Measurements from ENCODE around the gene ARL4A. TPM values are rescaled to one million over a fixed set of nuclear protein-coding genes. Genes with fewer than 3 reads are reported as not detected.
"Not testable (repeated sequence)": the region's sequence is repeated elsewhere in the genome, so short reads cannot be mapped to it uniquely, and the experiment has no call there.

ARL4A gene
- total and polyA plus RNA-seq, 2 of the 8 experiments (the other 6 are each of a cell fraction or from before 2014, with no cell fraction given), result 14.5 to 29.2 TPM

DNA sequence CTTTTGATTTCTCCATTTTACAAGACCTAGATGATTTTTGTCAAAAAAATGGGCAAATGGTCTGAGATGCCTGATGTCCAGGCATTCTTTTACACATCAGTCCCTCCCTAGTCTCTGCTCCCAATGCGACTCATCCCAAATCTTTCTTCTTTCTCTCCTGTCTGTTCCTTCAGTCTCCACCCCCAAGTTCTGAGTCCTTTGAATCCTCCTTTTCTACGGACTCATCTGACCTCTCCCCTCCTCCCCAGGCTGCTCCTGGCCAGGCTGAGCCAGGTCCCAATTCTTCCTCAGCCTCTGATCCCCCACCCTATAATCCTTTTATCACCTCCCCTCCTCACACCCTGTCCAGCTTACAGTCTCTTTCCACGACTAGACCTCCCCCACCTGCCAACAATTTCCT, 26.4 kb upstream of the ARL4A start:
- CTCF ChIA-PET (ENCODE audit: partially characterized antibody); H3K79me2 ChIP-seq (ENCODE audit: control insufficient read depth in 1 of 2, insufficient read depth in 2 of 2, low read length in 2 of 2); H3K23ac ChIP-seq (ENCODE audit: insufficient read length); H3K4ac ChIP-seq (replicated peaks; ENCODE audit: insufficient read length, low read depth, low read length); H2BK5ac ChIP-seq (ENCODE audit: low read depth, low read length); H2BK120ac ChIP-seq (replicated peaks; ENCODE audit: low read depth, low read length); H3K4me3 ChIP-seq (ENCODE audit: extremely low read depth in 1 of 4, insufficient read depth in 2 of 4, low read depth in 3 of 4, low read length in 4 of 4); H3K79me1 ChIP-seq (ENCODE audit: low read depth, low read length); H4K91ac ChIP-seq (replicated peaks; ENCODE audit: insufficient read length, low read length); H3K14ac ChIP-seq (ENCODE audit: insufficient read length); H4K20me1 ChIP-seq (replicated peaks in 1 of 2; ENCODE audit: control insufficient read depth in 1 of 2, insufficient read depth in 2 of 2, low read length in 2 of 2); H4K8ac ChIP-seq (ENCODE audit: extremely low read depth, insufficient read depth, low read length); H3K27ac ChIP-seq (ENCODE audit: low read depth, low read length); H3K27me3 ChIP-seq (replicated peaks in 1 of 4; ENCODE audit: control insufficient read depth in 3 of 4, extremely low read depth in 1 of 4, insufficient read depth in 3 of 4, low read length in 3 of 4); H3K4me1 ChIP-seq (replicated peaks in 1 of 4; ENCODE audit: control insufficient read depth in 3 of 4, insufficient read depth in 4 of 4, low read length in 3 of 4); FAIRE-seq; H2AFZ ChIP-seq (ENCODE audit: low read length); H2BK15ac ChIP-seq (ENCODE audit: low read length); POLR2A ChIA-PET (ENCODE audit: partially characterized antibody); H2BK12ac ChIP-seq (ENCODE audit: low read depth, low read length); H3K4me2 ChIP-seq (ENCODE audit: insufficient read depth in 1 of 2, low read depth in 2 of 2, low read length in 2 of 2); H3K18ac ChIP-seq (ENCODE audit: extremely low read depth, low read length); H4K5ac ChIP-seq (ENCODE audit: insufficient read length, low read depth, low read length); H3K9ac ChIP-seq (replicated peaks in 1 of 4; ENCODE audit: extremely low read depth in 1 of 4, low read depth in 3 of 4, low read length in 3 of 4); H2BK20ac ChIP-seq (ENCODE audit: low read length); H3K56ac ChIP-seq (replicated peaks; ENCODE audit: insufficient read length, low read depth, low read length); H3K9me3 ChIP-seq (ENCODE audit: insufficient read depth in 2 of 2, low read depth in 1 of 2, low read length in 1 of 2); H3K23me2 ChIP-seq (ENCODE audit: low read depth, low read length); H3K36me3 ChIP-seq (ENCODE audit: control insufficient read depth in 2 of 4, insufficient read depth in 4 of 4, low read length in 3 of 4); H2AK5ac ChIP-seq (ENCODE audit: low read depth, low read length); DNase-seq (ENCODE audit: low read depth in 1 of 2, low spot score in 2 of 2): not testable (repeated sequence)
- WGBS, 2 experiments (ENCODE audit: extremely low coverage in 1 of 2, insufficient coverage in 1 of 2, insufficient read length in 1 of 2, insufficient replicate concordance in 2 of 2, low coverage in 1 of 2, low lambda C conversion rate in 2 of 2, missing lambda C conversion rate in 1 of 2), result 83% methylated on average over 3 of the region's 3 CpGs; no CpG with 5 or more reads in 1 of the 2 experiments

Data from H1 (cell line).